ENCODE data around the gene MPZL3.
A peak's percentile ranks its signal among the peaks of the same experiment; 100 is the strongest.

The MPZL3 gene, protein sequence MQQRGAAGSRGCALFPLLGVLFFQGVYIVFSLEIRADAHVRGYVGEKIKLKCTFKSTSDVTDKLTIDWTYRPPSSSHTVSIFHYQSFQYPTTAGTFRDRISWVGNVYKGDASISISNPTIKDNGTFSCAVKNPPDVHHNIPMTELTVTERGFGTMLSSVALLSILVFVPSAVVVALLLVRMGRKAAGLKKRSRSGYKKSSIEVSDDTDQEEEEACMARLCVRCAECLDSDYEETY
- 115 to 239 (median 168) reads per million in 4 experiments for total RNA-seq

DNA sequence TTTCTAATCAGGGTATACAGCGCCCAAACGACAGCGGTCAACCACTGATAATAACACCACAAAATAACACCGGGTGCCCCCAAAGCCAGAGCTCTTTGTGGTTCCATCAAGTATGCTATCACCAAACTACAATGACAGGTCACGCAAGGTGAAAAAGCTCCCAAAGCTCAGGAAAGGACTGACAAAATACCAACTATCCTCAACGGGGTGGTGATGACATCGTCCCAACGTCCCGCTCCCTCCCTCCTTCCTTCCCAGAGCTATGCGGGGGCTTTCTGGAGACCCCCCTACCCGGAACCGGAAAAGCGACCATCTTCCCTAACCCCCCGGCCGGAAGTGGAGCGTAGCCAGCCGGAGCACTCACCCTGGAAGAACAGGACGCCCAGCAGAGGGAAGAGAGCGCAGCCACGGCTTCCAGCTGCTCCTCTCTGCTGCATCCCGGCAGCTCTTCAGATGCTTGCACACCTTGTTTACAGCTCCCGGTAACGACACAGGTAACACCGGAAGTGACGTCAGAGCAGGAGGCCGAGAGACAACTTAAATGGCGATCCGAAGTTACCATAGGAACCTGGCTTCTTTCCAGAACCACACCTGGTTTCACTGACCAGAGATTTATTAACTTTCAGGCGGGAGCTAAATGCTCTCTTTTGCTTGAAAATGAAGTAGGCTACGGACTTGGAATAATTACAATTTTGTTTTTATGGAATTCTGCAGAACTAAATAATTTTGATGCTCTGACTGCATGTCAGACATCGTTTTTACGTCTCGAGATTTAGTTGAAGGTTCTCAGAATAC lies at the start of gene MPZL3:
Gene MPZL3 (minus strand): TSS at position 508 of the 795 bp plus-strand sequence. CDS start 71 bp downstream, at position 437.
- DNase-seq = peak; percentile 76

DNA sequence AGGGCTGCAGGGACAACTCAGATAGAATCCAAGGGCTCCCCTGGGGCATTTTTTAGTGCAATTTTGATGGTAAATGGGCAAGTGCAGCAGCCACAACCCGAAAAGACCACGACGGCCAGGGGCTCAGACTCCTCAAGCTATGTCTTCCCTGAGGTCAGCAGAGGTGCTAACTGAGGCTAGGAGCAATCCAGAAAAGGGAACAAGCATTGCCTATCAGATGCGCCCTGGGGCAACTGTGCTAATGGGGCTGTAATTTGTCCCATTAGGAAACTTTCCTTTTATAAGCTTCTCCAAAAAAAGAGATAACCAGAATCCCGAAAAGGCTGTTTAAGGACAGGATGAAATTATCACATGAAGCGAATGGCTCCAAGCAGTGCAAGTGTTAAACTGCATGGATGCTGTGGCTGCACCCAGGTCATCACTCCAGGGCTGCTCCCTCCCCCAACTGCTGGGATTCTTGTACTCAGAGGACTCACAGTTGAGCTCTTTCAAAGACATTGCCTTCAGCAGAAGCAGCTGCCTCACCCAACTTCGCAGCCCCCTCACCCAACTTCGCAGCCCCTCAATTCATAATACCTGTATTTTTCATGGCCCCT lies 49.5 kb upstream of the MPZL3 start:
- DNase-seq = no peak

DNA sequence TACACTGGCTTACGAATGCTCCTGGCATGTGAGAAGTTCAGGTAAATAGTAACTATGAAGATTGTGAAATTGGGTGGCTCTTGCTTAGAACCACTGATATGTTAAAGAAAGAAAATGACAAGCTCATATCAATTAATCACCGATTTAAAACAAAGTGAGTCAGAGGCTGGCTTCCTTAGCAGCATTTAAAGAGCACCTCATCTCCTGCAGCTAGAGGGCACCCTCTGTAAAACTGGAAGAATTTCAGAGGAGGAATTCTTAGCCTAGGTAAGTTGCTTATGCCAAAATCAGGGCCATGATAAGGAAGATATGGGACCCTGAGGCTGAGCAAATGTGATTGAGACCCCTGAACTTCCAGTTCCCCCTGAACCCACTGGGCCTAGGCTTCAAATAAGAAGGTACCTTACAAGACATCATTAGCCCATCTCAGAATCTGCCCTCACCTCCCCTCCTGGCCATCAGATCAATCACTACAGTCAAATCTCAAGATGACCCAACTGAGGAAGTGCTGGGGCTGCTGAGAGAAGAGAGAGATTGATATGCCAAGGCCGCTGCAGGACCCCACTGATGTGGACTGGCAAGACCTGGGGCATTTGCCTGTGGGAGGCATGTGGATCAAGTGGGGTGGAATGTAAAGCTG lies 43.8 kb upstream of the MPZL3 start:
- DNase-seq = no peak

DNA sequence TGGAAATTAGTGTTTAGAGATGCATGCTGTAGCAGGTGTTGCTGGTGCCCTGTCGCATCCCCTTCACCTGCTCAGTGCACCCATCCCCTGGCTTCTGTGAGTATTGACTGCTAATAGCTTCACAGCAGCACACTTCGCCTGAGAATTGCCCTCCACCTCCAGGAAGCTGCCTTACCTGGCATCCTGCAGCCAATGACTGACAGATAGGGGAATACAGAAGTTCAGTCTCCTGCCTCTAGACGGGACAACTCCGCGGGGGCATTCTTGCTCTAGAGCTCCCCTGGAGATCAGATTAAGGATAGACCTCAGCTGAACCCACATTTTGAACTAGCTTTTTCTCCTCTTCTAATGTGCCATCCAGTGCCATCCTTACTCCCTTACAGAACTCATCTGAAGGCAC lies 43.0 kb upstream of the MPZL3 start:
- DNase-seq = no peak

DNA sequence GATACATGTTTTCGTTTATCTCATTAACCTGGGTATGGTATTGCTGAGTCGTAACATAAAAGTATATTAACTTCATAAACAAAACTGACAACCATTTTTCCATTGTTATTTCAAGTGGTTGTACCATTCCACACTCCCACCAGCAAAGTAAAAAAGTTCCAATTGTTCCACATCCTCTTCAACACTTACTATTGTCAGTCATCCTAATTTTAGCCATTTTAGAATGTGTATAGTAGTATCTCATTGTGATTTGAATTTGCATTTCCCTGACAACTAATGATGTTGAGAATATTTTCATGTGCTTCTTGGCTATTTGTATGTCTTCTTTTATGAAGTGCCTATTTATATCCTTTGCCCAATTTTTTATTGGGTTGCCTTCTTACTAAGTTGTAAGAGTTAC lies 41.9 kb upstream of the MPZL3 start:
- no peak for DNase-seq

DNA sequence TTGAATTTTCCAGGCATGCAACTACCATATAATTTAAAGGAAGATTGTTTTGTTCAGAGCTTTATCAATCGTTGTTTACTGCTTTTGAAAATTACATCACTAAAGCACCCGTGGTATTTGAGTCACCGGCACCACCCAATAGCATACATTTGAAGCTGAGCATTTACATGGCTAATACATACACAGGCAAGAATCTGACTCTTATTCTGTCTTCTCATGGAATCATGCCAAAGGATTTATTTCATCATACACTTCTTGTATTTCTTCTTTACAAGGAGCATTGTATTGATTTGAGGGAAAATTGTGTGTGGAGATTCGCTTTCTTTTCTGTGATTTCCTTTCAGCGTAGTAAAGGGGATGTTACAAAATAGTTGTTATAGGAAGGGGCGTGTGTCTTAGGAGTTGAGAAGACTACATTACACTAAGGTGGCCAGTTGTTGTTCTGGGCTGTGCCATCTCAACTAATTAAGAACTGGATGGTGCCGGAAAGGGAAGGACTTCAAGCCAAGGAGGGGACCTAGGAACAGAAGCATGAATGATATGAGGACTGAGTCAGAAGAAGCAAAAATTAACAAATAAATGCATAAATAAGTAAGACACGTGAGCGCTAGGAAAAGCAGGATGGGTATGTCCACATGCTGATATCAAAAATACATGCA lies 39.4 kb upstream of the MPZL3 start:
- DNase-seq = no peak

DNA sequence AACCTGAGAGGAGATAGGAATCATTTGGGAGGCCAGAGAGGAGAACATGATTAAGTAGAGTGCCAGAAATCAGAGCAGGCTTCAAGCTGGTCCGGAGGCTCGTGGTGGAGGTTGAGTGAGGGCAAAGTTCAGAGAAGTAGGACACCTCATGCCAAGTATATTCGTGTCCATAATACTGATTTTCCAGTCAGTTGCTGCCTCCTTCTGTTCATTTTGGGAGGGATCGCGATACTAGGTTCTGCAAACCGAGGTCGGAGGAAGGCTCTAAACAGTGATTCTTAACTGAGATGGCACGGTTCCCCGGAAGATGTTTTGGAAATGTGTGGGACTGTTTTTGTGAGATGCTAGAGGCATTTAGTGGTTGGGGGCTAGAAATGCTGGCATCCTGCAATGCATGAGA lies 38.8 kb upstream of the MPZL3 start:
- no peak for DNase-seq

DNA sequence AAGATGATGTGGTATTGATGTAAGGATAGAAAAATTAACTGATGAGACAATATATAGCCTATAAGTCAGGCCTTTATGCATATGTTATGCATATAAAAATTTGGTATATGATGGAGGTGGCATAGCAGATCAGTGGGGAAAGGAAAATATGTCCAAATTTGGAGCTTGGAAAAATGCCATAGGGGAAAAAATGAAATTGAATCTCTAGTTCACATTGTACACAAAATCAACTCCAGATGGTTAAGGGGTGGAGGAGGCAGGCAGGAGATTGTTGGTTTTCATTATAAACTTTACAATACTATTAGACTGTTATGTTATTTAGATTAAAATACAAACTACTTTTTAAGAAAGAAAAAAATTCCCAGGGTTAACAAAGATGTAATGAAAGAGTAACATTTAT lies 37.2 kb upstream of the MPZL3 start:
- DNase-seq = no peak

DNA sequence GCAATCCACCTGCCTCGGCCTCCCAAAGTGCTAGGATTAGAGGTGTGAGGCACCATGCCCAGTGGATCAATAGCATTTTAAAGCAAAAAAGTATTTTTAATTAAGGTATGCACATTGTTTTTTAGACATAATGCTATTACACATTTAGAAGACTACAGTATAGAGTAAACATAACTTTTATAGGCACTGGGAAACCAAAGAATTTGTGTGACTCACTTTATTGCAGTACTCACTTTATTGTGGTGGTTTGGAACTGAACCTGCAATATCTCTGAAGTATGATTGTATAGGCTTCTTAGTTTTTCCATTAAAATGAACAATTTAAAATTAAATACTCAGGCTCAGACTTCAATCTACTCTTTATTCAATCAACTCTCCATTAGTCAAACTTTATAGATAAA lies 34.8 kb upstream of the MPZL3 start:
- no peak for DNase-seq

DNA sequence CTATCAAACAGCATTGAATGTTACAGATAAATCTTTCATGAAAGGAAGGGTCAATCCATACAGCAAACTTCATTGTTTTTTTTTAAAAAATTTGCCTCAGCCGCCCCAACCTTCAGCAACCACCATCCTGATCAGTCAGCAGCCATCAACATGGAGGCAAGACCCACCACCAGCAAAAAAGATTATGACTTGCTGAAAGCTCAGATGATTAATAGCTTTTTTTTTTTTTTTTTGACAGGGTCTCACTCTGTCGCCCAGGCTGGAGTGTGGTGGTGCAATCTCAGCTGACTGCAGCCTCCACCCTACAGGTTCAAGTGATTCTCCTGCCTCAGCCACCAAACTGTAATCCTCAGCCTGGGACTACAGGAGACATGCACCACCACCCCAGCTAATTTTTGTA lies 34.4 kb upstream of the MPZL3 start:
- DNase-seq = no peak

DNA sequence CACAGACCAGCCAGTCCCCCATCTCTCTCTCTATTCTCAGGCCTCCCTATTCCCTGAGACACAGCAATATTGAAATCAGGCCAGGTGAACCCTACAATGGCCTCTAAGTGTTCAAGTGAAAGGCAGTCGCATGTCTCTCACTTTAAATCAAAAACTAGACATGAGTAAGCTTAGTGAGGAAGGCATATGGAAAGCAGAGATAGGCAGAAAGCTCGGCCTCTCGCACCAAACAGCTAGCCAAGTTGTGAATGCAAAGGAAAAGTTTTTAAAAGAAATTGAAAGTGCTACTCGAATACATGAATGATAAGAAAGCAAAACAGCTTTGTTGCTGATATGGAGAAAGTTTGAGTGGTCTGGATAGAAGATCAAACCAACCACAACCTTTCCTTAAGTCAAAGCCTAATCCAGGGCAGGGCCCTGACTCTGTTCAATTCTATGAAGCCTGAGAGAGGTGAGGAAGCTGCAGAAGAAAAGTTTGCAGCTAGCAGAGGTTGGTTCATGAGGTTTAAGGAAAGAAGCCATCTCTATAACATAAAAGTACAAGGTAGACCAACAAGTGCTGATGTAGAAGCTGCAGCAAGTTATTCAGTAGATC lies 31.7 kb upstream of the MPZL3 start:
- no peak for DNase-seq

DNA sequence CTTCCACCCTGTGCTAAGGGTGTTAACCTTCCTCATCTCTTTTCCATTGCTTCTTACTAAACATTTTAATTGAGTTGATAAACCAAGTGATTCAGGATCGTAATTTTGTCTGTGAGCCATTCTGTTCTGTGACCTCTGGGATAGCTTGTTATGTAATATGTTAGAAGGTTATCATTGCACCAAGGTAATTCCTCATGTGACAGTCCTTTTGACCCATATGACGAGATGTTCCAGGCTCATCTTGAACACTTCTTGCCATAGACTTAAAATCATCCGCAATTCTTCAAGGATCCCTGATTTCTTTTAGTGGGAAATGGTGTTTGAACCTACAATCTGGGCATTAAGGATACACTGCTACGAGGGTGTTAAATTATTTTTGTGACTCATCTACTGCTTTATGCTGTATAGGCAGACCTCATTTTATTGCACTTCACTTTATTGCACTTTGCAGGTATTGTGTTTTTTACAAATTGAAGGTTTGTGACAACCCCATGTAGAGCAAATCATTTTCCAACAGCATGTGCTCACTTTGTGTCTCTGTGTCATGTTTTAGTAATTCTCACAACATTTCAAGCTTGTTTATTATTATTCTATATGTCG lies 31.0 kb upstream of the MPZL3 start:
- DNase-seq = no peak

DNA sequence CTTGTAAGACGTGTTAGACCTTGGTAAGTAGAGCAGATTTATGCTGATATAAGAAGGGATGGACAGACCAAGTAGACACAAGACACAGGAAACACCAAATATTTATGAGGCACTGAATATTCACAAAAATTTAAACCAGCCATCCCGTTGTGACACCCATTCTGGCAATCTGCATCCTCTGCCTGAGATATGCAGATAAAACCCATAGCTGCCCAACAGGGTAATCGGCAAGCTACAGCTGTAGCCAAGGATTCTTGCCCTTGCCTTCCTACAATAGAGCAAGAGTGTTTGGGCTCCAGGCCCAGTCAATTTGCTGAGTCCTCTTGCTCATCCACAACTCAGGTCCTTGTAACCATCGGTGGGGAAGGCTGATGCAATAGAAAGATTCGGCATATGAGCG lies 30.4 kb upstream of the MPZL3 start:
- no peak for DNase-seq

DNA sequence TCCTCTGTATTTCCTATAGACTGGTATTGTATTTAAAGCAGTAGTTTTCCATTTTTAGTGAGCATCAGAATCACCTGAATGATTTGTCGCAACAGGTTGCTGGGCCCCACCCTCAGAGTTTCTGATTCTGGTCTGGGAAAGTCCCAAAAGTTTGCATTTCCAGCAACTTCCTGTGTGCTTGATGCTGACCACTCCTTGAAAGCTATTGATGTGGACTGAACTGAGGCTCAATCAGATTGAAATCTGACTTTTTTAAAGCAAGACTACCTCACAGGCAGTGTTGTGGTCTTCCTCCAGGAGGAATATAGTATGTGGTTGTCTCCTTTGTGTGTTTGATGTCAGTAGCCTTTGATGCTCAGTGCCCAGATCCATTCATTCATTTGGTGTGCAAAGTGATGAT lies 29.1 kb upstream of the MPZL3 start:
- DNase-seq = no peak

DNA sequence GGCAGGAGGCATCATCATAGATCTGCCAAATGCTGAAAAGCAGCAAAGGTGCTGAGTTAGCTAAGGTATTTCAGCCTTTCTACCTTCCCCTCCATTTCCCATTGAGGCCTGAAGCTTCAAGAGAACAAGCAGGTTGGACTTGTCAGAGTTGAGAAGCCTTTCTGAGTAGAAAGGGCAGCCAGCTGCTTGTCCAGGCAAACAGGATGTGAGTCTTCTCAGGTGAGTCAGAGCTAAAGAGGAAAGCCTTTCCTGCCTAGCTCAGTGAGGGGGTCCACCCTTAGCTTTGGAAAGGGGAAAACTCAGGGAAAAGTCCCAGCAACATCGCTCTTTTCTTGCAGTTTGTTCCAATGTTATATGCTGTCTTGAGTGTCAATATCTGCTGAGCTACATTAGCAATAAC lies 25.1 kb upstream of the MPZL3 start:
- DNase-seq = no peak

DNA sequence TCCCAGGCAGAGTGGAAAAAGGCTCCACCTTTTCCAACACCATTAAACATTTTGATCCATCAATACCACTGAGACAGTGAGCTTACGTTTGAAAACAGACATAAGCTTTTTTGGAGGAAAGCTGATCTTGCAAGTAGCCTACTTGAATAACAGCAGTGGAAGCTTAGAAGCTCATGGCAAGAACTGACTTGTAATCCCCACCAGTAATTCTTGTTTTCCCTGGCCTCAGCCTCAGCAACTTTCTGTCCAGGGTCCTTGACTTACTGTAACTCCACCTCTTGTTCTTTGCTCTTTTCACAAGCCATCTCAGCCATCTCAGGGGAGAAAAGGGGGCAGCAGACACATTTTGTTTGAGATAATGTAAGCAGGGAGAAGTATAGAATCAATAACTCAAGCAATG lies 24.3 kb upstream of the MPZL3 start:
- no peak for DNase-seq

DNA sequence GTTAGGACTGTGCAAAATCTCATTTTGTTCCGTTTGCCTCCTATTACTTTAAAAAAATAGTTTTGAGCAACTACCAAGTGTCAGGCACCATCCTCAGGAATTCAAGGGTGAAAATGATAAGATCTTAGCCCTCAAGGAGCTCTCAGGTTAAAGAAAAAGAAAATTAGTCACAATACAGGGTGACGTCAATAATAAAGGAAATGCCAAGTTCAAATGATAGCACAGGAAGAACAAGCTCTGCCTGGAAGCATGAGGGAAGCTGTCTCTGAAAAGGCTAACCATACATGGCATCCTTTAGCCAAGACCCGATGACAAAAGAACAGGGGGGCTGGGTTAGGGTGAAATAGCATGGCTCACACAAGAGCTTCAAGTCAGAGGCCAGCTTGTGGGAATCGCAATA lies 23.0 kb upstream of the MPZL3 start:
- no peak for DNase-seq

DNA sequence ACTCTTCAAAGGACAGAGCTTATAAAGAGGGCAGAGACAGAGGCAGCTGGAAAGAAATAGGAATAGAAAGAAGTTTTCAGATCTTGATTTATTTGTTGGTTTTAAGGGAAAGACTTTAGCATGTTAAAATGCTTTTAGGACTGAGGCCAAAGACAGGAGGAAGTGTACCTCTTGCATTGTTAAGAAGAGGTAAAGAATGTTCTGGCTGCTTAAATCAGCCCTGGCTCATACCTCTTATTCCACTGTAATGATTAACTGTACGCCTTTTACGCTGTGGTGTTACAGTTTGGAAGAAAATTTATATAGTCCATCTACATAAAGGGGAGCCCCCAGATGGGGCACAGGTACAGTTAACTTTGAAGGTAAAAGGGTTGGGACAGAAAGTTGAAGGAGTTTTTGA lies 22.0 kb upstream of the MPZL3 start:
- DNase-seq = no peak

DNA sequence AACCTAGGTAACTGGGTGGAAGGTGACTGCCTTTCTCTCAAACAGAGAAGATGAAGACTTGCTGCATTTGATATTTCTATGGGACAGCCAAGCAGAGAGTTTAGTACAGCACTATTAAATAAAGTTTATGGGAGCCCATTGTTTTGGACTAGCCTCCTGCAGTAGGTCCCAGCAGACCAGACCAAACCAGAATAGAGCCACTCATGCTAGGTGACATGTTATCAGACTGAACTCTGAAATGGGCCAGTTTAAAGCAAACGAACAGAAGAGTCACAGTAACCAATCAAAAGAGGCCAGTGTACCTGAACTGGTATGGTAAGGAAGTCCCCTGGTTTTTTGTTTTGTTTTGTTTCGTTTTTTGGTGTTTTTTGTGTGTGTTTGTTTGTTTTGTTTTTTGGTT lies 19.8 kb upstream of the MPZL3 start:
- no peak for DNase-seq

DNA sequence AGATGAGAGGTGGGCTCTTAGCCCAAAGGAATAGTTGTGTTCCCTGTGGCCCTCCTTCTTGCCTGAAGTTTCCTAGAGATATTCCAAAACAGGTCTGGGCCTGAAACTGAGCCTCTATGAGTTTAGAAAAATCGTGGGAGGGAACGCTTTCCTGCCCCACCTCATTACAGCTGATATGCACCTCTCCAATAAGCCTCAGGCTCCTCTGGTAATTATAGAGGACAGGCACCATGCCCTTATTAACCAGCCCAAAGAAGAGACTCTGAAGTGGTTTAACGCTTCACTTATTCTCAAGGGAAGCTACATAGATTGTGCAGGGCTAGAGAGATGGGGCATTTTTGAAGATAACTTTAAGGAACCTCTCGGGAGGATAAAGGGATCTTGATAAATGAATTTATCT lies 15.3 kb upstream of the MPZL3 start:
- DNase-seq = no peak

DNA sequence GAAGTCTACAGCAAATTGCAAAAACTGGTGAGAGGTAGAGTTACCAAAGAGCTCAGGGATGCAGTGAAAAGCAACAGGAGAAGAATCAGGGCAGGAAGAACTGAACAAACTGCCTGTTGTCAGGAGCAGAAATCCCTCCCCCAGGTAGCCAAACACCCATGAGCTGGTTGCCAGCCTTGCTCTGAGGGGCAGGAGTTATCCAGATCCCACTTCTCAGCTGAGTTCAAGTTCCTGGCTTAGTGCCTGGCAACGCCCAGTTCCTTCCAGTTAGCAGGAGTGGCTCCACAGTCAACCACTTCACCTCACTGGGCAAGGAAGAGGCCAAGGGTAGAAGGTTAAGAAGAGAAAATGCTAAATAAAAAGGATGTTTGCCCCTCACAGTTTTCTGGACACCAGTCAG lies 13.8 kb upstream of the MPZL3 start:
- no peak for DNase-seq

All from effector CD8-positive, alpha-beta T cell (primary cell).